ENCODE measurements around the gene CMIP. TPM values are rescaled to one million over a fixed set of nuclear protein-coding genes. Genes with fewer than 3 reads are reported as not detected.
A peak's percentile ranks its signal among the peaks of the same experiment; 100 is the strongest.
"Not testable (repeated sequence)": the region's sequence is repeated elsewhere in the genome, so short reads cannot be mapped to it uniquely, and the experiment has no call there.

The CMIP gene
- total and polyA plus RNA-seq, 10 of the 15 experiments (the other 5 are each of a cell fraction or from before 2014, with no cell fraction given) = 1.2 to 43.2 (median 4.4) TPM

- TF ChIP-seq ZSCAN29 (IDR thresholded peaks at IDR 0.05) = no peak
- TF ChIP-seq NBN (IDR thresholded peaks at IDR 0.05) = no peak
- TF ChIP-seq HDAC2 (IDR thresholded peaks at IDR 0.05) = no peak
Observed at GRCh38 chr16:81521141-81521626, 76.6 kb downstream of the CMIP start (continued).

- H3K4me1 ChIP-seq (ENCODE audit: control insufficient read depth, insufficient read depth, low read length) = peaks cover 28% of the 10 kb centered on the region
- intact Hi-C loops (cut with micrococcal nuclease; ENCODE audit: unreplicated experiment) = loop anchor here (5.0 kb wide), 3 partner anchors 75 to 120 kb away; no protein-coding TSS in a partner anchor
- TF ChIP-seq HCFC1 (IDR thresholded peaks at IDR 0.05; ENCODE audit: low read length) (no peak), ATF7 (IDR thresholded peaks at IDR 0.05; ENCODE audit: low read depth) (peak; percentile 37; the same call in 1 of the 2 replicates), CREB1 (IDR thresholded peaks at IDR 0.05; ENCODE audit: low read depth) (peak; percentile 64; the same call in 1 of the 2 replicates), CREM (IDR thresholded peaks at IDR 0.05; ENCODE audit: low read depth) (peak; percentile 49; the same call in 1 of the 2 replicates), RFX5 (IDR thresholded peaks at IDR 0.05; ENCODE audit: low read depth, low read length) (peak; percentile 91)
Observed at GRCh38 chr16:81522108-81522701, 77.6 kb downstream of the CMIP start.

GRCh38 chr16:81522851-81523250, 78.2 kb downstream of the CMIP start:
- DNase-seq (ENCODE audit: low read depth, low spot score); in situ Hi-C loops (cut with MboI); H4K20me1 ChIP-seq (ENCODE audit: control insufficient read depth, insufficient read depth); RAD21 ChIA-PET (ENCODE audit: unreplicated experiment); SMC1A ChIA-PET (ENCODE audit: uncharacterized antibody, unreplicated experiment); H3K9ac ChIP-seq (ENCODE audit: control insufficient read depth, insufficient read depth, low read length); H3K9me3 ChIP-seq (replicated peaks; ENCODE audit: control insufficient read depth, insufficient read depth, low read length); H3K4me3 ChIP-seq; BruUV-seq (replicated peaks); FAIRE-seq; H3K79me2 ChIP-seq (ENCODE audit: control insufficient read depth, insufficient read depth, low read length); H3K4me2 ChIP-seq (ENCODE audit: control insufficient read depth, insufficient read depth); H2AFZ ChIP-seq (ENCODE audit: control insufficient read depth, low read depth, low read length); CTCF ChIA-PET; ATAC-seq; H3K27ac ChIP-seq (ENCODE audit: control insufficient read depth, insufficient read depth); H3K27me3 ChIP-seq (replicated peaks in 1 of 2; ENCODE audit: control insufficient read depth in 2 of 2, insufficient read depth in 2 of 2, low read length in 1 of 2); H3K36me3 ChIP-seq (ENCODE audit: control insufficient read depth in 2 of 2, insufficient read depth in 2 of 2, low read length in 1 of 2): not testable (repeated sequence)
- POLR2A ChIA-PET = interaction anchor here (1.3 kb wide), 1 partner anchor 10 kb away, joined by 3 read pairs; no protein-coding TSS in a partner anchor
- intact Hi-C loops (cut with micrococcal nuclease; ENCODE audit: unreplicated experiment) = loop anchor here (5.0 kb wide), 3 partner anchors 76 to 121 kb away; no protein-coding TSS in a partner anchor
- WGBS (ENCODE audit: insufficient coverage, insufficient replicate concordance, low lambda C conversion rate, missing lambda C conversion rate) = 93% methylated on average over 7 of the region's 7 CpGs
- H3K4me1 ChIP-seq (ENCODE audit: control insufficient read depth, insufficient read depth, low read length) = peaks cover 28% of the 10 kb centered on the region

More at GRCh38 chr16:81522108-81522701, 77.6 kb downstream of the CMIP start:
- no peak overlapping the region for H3K27ac ChIP-seq (ENCODE audit: control insufficient read depth, insufficient read depth)
- DNase-seq (ENCODE audit: low read depth, low spot score) (no peak), FAIRE-seq (no peak), ATAC-seq (no peak; the same call in 2 of the 3 replicates)
- no peaks in the 10 kb centered on the region for H3K27me3 ChIP-seq (replicated peaks in 1 of 2; ENCODE audit: control insufficient read depth in 2 of 2, insufficient read depth in 2 of 2, low read length in 1 of 2)
- no peaks in the 10 kb centered on the region for H4K20me1 ChIP-seq (ENCODE audit: control insufficient read depth, insufficient read depth)
- H3K79me2 ChIP-seq (ENCODE audit: control insufficient read depth, insufficient read depth, low read length) = no peaks in the 10 kb centered on the region; the same call in none of the 2 replicates
- H3K9ac ChIP-seq (ENCODE audit: control insufficient read depth, insufficient read depth, low read length) = no peak overlapping the region
- H3K9me3 ChIP-seq (replicated peaks; ENCODE audit: control insufficient read depth, insufficient read depth, low read length) = no peaks in the 10 kb centered on the region
- BruUV-seq (replicated peaks) = no TSS peak
- SMC1A ChIA-PET (ENCODE audit: uncharacterized antibody, unreplicated experiment) = interaction anchor here (0.7 kb wide), 1 partner anchor 31 kb away, joined by 3 read pairs; no protein-coding TSS in a partner anchor
- CTCF ChIA-PET = no interaction called here
- no peak overlapping the region for H3K4me2 ChIP-seq (ENCODE audit: control insufficient read depth, insufficient read depth)
- H2AFZ ChIP-seq (ENCODE audit: control insufficient read depth, low read depth, low read length) = no peak overlapping the region
- H3K4me3 ChIP-seq = no peak overlapping the region
- POLR2A ChIA-PET = no interaction called here
- WGBS (ENCODE audit: insufficient coverage, insufficient replicate concordance, low lambda C conversion rate, missing lambda C conversion rate) = 92% methylated on average over 8 of the region's 8 CpGs
- RAD21 ChIA-PET (ENCODE audit: unreplicated experiment) = no interaction called here
- in situ Hi-C loops (cut with MboI) = no loop called here
- peaks cover 5 to 6% of the 10 kb centered on the region in 2 experiments; a peak in 3 of 4 replicates for H3K36me3 ChIP-seq (ENCODE audit: control insufficient read depth in 2 of 2, insufficient read depth in 2 of 2, low read length in 1 of 2)

All from GM12878 (cell line).